ENCODE results near the gene ZFAND3. TPM values are rescaled to one million over a fixed set of nuclear protein-coding genes. Genes with fewer than 3 reads are reported as not detected.

The ZFAND3 gene
- total and polyA plus RNA-seq, 2 of the 4 experiments (the other 2 are of a cell fraction) = 10.9 to 26.7 TPM

- Histone ChIP-seq H3K9ac (ENCODE audit: low read depth, low read length) (no peak overlapping the region), H3K56ac (ENCODE audit: extremely low read depth, insufficient read depth, low read length) (no peak overlapping the region), H2AK5ac (ENCODE audit: low read depth, low read length) (no peak overlapping the region), H4K20me1 (ENCODE audit: insufficient read depth, low read length) (peaks cover 32% of the 10 kb centered on the region; the same call in 1 of the 2 replicates), H4K91ac (ENCODE audit: insufficient read depth, low read depth, low read length) (no peak overlapping the region), H3K4me2 (ENCODE audit: low read depth, low read length) (no peak overlapping the region), H3K9me1 (ENCODE audit: insufficient read depth, low read length) (peaks cover 11% of the 10 kb centered on the region), H2BK120ac (ENCODE audit: low read depth, low read length) (no peak overlapping the region), H2BK20ac (ENCODE audit: low read depth, low read length) (no peak overlapping the region), H3K36me3 (ENCODE audit: control insufficient read depth, insufficient read depth, low read length) (peaks cover 9% of the 10 kb centered on the region), H3K4me1 (ENCODE audit: control insufficient read depth, insufficient read depth, low read length) (peaks cover 2% of the 10 kb centered on the region; the same call in 1 of the 2 replicates), H2BK15ac (ENCODE audit: low read depth, low read length) (no peak overlapping the region), H3K14ac (replicated peaks; ENCODE audit: low read depth, low read length) (no peak overlapping the region; the same call in 1 of the 2 replicates), H3K4me3 (ENCODE audit: insufficient read depth, low read depth, low read length) (no peak overlapping the region), H3K4ac (ENCODE audit: low read depth, low read length) (no peak overlapping the region), H3K79me1 (ENCODE audit: low read depth in 1 of 2, low read length in 2 of 2) (peaks cover 29 to 56% of the 10 kb centered on the region in 2 experiments), H4K8ac (ENCODE audit: low read depth in 2 of 2, low read length in 2 of 2) (no peak overlapping the region), H3K18ac (ENCODE audit: low read depth, low read length) (no peak overlapping the region), H3K27me3 (ENCODE audit: control insufficient read depth, insufficient read depth, low read length) (no peaks in the 10 kb centered on the region), H3K9me3 (ENCODE audit: control insufficient read depth, insufficient read depth, low read length) (no peaks in the 10 kb centered on the region), H2AK9ac (replicated peaks; ENCODE audit: low read depth, low read length, poor library complexity) (no peak overlapping the region), H2AFZ (replicated peaks; ENCODE audit: low read length, poor library complexity) (no peak overlapping the region), H2BK5ac (ENCODE audit: low read depth, low read length, poor library complexity, severe bottlenecking) (no peak overlapping the region), H3K27ac (ENCODE audit: insufficient read depth, low read length) (no peak overlapping the region), H4K5ac (ENCODE audit: low read depth, low read length) (no peak overlapping the region), H3K23ac (ENCODE audit: low read depth, low read length) (no peak overlapping the region)
- CTCF ChIA-PET = no interaction called here
- no peak for DNase-seq
- no TSS peak for BruUV-seq (replicated peaks)
- intact Hi-C loops (cut with micrococcal nuclease) = no loop called here
- no peak for TF ChIP-seq SMC3 (IDR thresholded peaks at IDR 0.05; ENCODE audit: low read depth, low read length)
- no peak for TF ChIP-seq CEBPB (IDR thresholded peaks at IDR 0.05; ENCODE audit: low read depth, low read length)
- no peak for TF ChIP-seq FOS (IDR thresholded peaks at IDR 0.05; ENCODE audit: low read depth, low read length)
- TF ChIP-seq POLR2A (IDR thresholded peaks at IDR 0.05; ENCODE audit: low read depth, low read length) = no peak
- TF ChIP-seq, protein P1, sequence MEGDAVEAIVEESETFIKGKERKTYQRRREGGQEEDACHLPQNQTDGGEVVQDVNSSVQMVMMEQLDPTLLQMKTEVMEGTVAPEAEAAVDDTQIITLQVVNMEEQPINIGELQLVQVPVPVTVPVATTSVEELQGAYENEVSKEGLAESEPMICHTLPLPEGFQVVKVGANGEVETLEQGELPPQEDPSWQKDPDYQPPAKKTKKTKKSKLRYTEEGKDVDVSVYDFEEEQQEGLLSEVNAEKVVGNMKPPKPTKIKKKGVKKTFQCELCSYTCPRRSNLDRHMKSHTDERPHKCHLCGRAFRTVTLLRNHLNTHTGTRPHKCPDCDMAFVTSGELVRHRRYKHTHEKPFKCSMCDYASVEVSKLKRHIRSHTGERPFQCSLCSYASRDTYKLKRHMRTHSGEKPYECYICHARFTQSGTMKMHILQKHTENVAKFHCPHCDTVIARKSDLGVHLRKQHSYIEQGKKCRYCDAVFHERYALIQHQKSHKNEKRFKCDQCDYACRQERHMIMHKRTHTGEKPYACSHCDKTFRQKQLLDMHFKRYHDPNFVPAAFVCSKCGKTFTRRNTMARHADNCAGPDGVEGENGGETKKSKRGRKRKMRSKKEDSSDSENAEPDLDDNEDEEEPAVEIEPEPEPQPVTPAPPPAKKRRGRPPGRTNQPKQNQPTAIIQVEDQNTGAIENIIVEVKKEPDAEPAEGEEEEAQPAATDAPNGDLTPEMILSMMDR (conservative IDR thresholded peaks at IDR 0.05; ENCODE audit: low read depth, low read length) = no peak
- no peak for TF ChIP-seq MAZ (IDR thresholded peaks at IDR 0.05; ENCODE audit: borderline replicate concordance, low read depth, low read length)
- no peak for TF ChIP-seq NFE2L2 (IDR thresholded peaks at IDR 0.05; ENCODE audit: low read depth, low read length)
- no peak for TF ChIP-seq BHLHE40 (IDR thresholded peaks at IDR 0.05; ENCODE audit: low read depth, low read length)
- no peak for TF ChIP-seq MAFK (IDR thresholded peaks at IDR 0.05; ENCODE audit: low read depth, low read length)
- TF ChIP-seq RFX5 (IDR thresholded peaks at IDR 0.05; ENCODE audit: low read depth, low read length) = no peak
- TF ChIP-seq, protein P2, sequence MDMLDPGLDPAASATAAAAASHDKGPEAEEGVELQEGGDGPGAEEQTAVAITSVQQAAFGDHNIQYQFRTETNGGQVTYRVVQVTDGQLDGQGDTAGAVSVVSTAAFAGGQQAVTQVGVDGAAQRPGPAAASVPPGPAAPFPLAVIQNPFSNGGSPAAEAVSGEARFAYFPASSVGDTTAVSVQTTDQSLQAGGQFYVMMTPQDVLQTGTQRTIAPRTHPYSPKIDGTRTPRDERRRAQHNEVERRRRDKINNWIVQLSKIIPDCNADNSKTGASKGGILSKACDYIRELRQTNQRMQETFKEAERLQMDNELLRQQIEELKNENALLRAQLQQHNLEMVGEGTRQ (IDR thresholded peaks at IDR 0.05; ENCODE audit: low read depth, low read length) = no peak
- no peak for TF ChIP-seq MXI1 (IDR thresholded peaks at IDR 0.05; ENCODE audit: borderline replicate concordance, low read depth, low read length)
- no peak for TF ChIP-seq RAD21 (IDR thresholded peaks at IDR 0.05; ENCODE audit: low read length)
- TF ChIP-seq, protein P3, sequence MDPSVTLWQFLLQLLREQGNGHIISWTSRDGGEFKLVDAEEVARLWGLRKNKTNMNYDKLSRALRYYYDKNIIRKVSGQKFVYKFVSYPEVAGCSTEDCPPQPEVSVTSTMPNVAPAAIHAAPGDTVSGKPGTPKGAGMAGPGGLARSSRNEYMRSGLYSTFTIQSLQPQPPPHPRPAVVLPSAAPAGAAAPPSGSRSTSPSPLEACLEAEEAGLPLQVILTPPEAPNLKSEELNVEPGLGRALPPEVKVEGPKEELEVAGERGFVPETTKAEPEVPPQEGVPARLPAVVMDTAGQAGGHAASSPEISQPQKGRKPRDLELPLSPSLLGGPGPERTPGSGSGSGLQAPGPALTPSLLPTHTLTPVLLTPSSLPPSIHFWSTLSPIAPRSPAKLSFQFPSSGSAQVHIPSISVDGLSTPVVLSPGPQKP (IDR thresholded peaks at IDR 0.05; ENCODE audit: borderline replicate concordance, low read depth, low read length) = no peak
- no peak for TF ChIP-seq CHD1 (IDR thresholded peaks at IDR 0.05; ENCODE audit: low read depth, low read length)
- TF ChIP-seq RCOR1 (IDR thresholded peaks at IDR 0.05; ENCODE audit: insufficient replicate concordance, low read length) = no peak
- POLR2A ChIA-PET (ENCODE audit: unreplicated experiment) = no interaction called here
- dilution Hi-C loops (cut with HindIII; ENCODE audit: low sequenced_read_pairs, unreplicated experiment) = no loop called here
- in situ Hi-C loops (cut with MboI; ENCODE audit: low sequenced_read_pairs) = no loop called here
- no CpG with 5 or more reads among the region's 3 CpGs for WGBS, 2 experiments (ENCODE audit: extremely low coverage in 2 of 2, insufficient read length in 1 of 2)
- no peak for ATAC-seq (ENCODE audit: low read depth)
Observed at GRCh38 chr6:38103921-38104320, 284.4 kb downstream of the ZFAND3 start.

Data from IMR-90 (cell line).